Activated naive CD4-positive, alpha-beta T cell treated with anti-CD3 and anti-CD28 coated beads, Interleukin-2, amount 50 U/mL, for 72 hours (primary cell): ENCODE measurements around the gene FKBP7. TPM values are rescaled to one million over a fixed set of nuclear protein-coding genes. Genes with fewer than 3 reads are reported as not detected.
"Not testable (repeated sequence)": the region's sequence is repeated elsewhere in the genome, so short reads cannot be mapped to it uniquely, and the experiment has no call there.

Source experiments
- ATAC-seq, 2 donors: fragments of 150-1000 bp; cut with Tn5 transposase; 2 replicates each; pipeline ENCODE4 v1.10.0; 2021; ENCODE audit warnings: mild to moderate bottlenecking in 2 of 2, moderate library complexity in 2 of 2
- DNase-seq, 2 donors: peaks; one replicate each; pipeline ENCODE4 v3.0.0; 2021 to 2022; ENCODE audit warnings: low spot score in 2 of 2
- H3K27ac Mint-ChIP-seq, 2 donors: one replicate each; pipeline ENCODE4 v1.8.0; 2022; ENCODE audit warnings: mild to moderate bottlenecking in 2 of 2, mixed read lengths in 2 of 2
- H3K36me3 Mint-ChIP-seq, 2 donors: one replicate each; pipeline ENCODE4 v1.8.0; 2022; ENCODE audit warnings: mixed read lengths in 2 of 2
- H3K9me3 Mint-ChIP-seq, 2 donors: one replicate each; pipeline ENCODE4 v1.8.0; 2022; ENCODE audit warnings: mixed read lengths in 2 of 2
- total RNA-seq, 2 donors: library from RNA; stranded (reverse); gene quantifications; one replicate each; pipeline ENCODE4 v1.2.3, GENCODE V29; 2022

The FKBP7 gene
- total RNA-seq, 2 donors from 2014 or later: 1.6 to 2.8 TPM

DNA sequence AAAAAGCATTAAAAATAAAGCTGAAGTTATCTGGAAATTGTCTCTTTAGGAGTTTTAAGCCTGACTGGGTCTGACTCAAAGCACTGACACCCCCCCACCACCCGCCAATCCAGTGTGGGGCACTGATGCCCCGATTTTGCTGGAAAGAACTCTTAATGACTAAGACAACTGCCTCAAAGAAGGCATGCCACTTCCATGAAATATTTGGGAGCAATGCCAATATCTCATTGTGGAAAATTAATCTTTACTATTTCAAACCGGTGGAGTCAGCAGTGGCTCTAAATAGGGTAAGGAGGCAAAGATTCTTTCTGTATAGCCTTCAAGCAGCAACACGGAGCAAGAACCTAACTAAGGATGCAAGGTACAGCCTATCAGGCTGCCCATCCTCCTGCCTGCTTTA, 4.5 kb downstream of the FKBP7 start:
- Mint-ChIP-seq H3K9me3 (no peaks in the 10 kb centered on the region), H3K36me3 (peaks cover 4 to 5% of the 10 kb centered on the region in 2 donors), H3K27ac (no peak overlapping the region)
- DNase-seq (no peak), ATAC-seq (no peak)

- no peaks in the 10 kb centered on the region for H3K9me3 Mint-ChIP-seq
- DNase-seq (no peak), ATAC-seq (no peak)
- H3K36me3 Mint-ChIP-seq: peaks cover 3% of the 10 kb centered on the region in 2 donors
- no peak overlapping the region for H3K27ac Mint-ChIP-seq
Observed at GRCh38 chr2:178473373-178473772, 5.0 kb downstream of the FKBP7 start.

- not testable (repeated sequence) for DNase-seq, H3K36me3 Mint-ChIP-seq, H3K27ac Mint-ChIP-seq, ATAC-seq, H3K9me3 Mint-ChIP-seq
Observed at GRCh38 chr2:178471313-178471712, 7.1 kb downstream of the FKBP7 start.

- Mint-ChIP-seq H3K9me3 (no peaks in the 10 kb centered on the region), H3K27ac (no peak overlapping the region), H3K36me3 (no peaks in the 10 kb centered on the region)
- DNase-seq (no peak), ATAC-seq (no peak)
Observed at GRCh38 chr2:178469219-178469849, 9.1 kb downstream of the FKBP7 start.

- Mint-ChIP-seq H3K36me3 (no peaks in the 10 kb centered on the region), H3K9me3 (peaks cover 0 to 6% of the 10 kb centered on the region in 2 donors), H3K27ac (no peak overlapping the region)
- ATAC-seq (no peak), DNase-seq (no peak)
Observed at GRCh38 chr2:178457390-178457886, 21.0 kb downstream of the FKBP7 start.

DNA sequence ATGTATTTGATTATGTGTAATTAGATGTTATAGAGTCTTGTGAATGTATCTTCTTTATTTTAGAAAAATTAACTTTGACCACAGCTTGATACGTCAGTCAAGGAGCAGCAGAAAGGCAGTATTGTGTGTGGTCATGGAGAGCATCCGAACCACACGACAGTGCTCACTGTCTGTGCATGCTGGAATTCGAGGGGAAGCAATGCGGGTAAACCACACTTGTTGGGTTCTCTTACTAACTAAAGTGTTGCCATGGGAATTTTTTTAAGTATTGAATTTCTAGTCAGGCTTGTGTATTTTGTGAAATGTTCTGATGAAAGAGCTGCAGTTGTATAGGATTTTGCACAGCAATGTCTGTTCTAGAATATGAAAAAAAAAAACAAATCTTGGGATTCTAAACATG, 22.5 kb downstream of the FKBP7 start:
- DNase-seq (no peak), ATAC-seq (no peak)
- Mint-ChIP-seq H3K9me3 (peaks cover 0 to 6% of the 10 kb centered on the region in 2 donors), H3K27ac (no peak overlapping the region), H3K36me3 (peaks cover 6 to 8% of the 10 kb centered on the region in 2 donors)

GRCh38 chr2:178452870-178453269, 25.5 kb downstream of the FKBP7 start:
- H3K9me3 Mint-ChIP-seq: peaks cover 0 to 6% of the 10 kb centered on the region in 2 donors
- DNase-seq: no peak
- no peak overlapping the region for H3K27ac Mint-ChIP-seq
- H3K36me3 Mint-ChIP-seq: peaks cover 21 to 29% of the 10 kb centered on the region in 2 donors
- no peak for ATAC-seq

DNA sequence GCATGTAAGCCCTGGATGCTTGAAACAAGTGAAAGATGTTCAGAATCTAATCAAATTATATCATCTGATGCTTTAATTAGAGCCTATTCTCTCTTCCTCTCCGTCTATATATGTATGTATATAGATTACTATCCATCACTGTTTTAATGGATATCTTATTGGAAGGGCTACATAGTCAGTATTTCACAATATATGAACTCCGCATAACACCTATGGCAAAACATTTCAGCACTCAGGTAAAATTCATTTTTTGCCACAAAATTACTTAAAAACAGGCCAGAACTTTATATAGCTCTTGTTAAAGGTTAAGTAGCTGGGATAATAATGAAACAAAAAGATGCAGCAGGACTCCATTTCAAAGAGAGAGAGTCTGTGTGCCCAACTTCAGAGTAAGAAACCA, 26.1 kb downstream of the FKBP7 start:
- no peak for ATAC-seq
- DNase-seq: no peak
- H3K27ac Mint-ChIP-seq: no peak overlapping the region

GRCh38 chr2:178450774-178451525, 27.4 kb downstream of the FKBP7 start, which contains the start of the genes PJVK and PRKRA:
Gene PJVK (plus strand): TSS chr2:178451378. CDS start chr2:178453410, 2,032 bp downstream.
Gene PRKRA (minus strand): TSS chr2:178451175. CDS start chr2:178451030, 145 bp downstream.
- H3K27ac Mint-ChIP-seq: peak within 1 kb of the TSS; percentile 95 to 99
- H3K36me3 Mint-ChIP-seq: peaks cover 29 to 31% of the 10 kb centered on the region in 2 donors
- ATAC-seq (peak; percentile 89 to 91), DNase-seq (peak; percentile 97)
- H3K9me3 Mint-ChIP-seq: peaks cover 0 to 6% of the 10 kb centered on the region in 2 donors

More for the DNA sequence above, 26.1 kb downstream of the FKBP7 start:
- peaks cover 26 to 29% of the 10 kb centered on the region in 2 donors for H3K36me3 Mint-ChIP-seq
- peaks cover 0 to 6% of the 10 kb centered on the region in 2 donors for H3K9me3 Mint-ChIP-seq

DNA sequence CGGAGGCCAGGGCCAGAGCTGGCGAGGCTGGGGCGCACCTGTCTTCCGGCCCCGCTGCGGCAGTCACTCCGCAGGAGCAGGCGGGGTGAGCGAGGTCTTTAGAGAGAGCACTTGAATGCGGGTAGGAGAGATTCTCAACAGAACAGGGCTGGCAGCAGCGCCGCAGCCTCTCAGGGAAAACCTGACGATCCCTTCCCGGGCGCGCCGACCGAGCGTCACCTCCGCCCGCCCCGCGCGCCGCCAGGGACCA, 28.0 kb downstream of the FKBP7 start:
- Mint-ChIP-seq H3K36me3 (peaks cover 29 to 31% of the 10 kb centered on the region in 2 donors), H3K27ac (peak overlapping the region; percentile 92 to 95), H3K9me3 (peaks cover 0 to 6% of the 10 kb centered on the region in 2 donors)
- ATAC-seq (peak in 1 of 2 donors; percentile 66), DNase-seq (peak in 1 of 2 donors; percentile 89)

- Mint-ChIP-seq H3K36me3 (peaks cover 29 to 31% of the 10 kb centered on the region in 2 donors), H3K27ac (peak overlapping the region; percentile 92 to 95), H3K9me3 (peaks cover 0 to 5% of the 10 kb centered on the region in 2 donors)
- ATAC-seq: peak in 1 of 2 donors; percentile 1
- no peak for DNase-seq
Observed at GRCh38 chr2:178449700-178450523, 28.5 kb downstream of the FKBP7 start.

DNA sequence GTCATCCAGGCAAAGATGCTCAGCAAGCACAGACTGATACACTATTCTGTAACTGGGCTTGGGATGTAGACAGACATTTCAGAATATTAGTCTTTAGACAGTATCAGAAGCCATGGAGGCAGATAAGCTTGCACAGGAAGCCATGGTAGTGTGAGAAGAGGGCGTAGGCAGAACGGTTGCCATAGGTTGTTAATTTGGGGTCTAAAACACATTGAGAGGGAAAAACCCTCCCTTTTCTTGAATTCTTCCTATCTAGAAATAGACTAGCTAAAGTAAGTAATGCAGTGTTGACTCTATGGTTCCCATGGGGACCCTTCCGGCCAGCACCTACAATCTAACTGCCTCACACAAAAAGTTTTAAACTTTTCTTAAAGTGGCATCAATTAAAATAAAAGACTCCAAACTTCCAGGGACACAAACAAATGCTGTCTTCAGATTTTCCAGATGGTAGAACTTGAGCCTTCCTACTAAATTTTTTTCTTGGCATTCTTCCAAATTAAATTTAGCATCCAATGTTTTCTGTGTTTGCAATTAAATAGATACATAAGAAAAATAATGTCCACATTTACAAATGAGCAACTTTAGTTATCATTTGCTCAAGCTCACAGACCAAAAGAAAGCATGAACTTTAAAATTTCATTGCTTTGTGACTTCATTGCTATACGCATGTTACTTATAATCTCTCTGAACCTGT, 29.3 kb downstream of the FKBP7 start:
- no peak for DNase-seq
- ATAC-seq: no peak
- Mint-ChIP-seq H3K9me3 (no peaks in the 10 kb centered on the region), H3K36me3 (peaks cover 29 to 31% of the 10 kb centered on the region in 2 donors), H3K27ac (peak overlapping the region in 1 of 2 donors; percentile 95)

DNA sequence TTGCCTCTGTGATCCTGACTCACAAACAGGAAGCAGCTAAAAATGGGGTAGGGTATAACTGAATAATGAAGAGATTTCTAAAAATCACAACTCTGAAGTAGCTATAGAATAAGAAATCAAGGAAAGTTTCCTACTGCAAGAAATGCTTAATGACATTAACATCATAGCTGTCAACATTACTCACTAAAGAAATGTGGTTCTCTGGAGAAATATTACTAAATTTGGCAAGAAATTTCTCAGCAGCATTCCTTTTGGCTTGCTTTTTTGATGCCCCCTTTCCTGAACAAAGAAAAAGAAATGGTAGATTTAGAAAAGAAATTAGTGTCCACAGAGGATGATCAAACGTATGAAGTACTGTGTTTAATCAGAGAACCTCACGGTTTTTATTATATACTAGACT, 37.0 kb downstream of the FKBP7 start:
- H3K27ac Mint-ChIP-seq: no peak overlapping the region
- no peak for ATAC-seq

GRCh38 chr2:178436662-178437061, 41.7 kb downstream of the FKBP7 start:
- H3K27ac Mint-ChIP-seq: no peak overlapping the region
- H3K36me3 Mint-ChIP-seq: peaks cover 10 to 17% of the 10 kb centered on the region in 2 donors
- DNase-seq (no peak), ATAC-seq (no peak)
- no peaks in the 10 kb centered on the region for H3K9me3 Mint-ChIP-seq

More for the DNA sequence above, 37.0 kb downstream of the FKBP7 start:
- no peak for DNase-seq
- no peaks in the 10 kb centered on the region for H3K9me3 Mint-ChIP-seq
- H3K36me3 Mint-ChIP-seq: peaks cover 5 to 10% of the 10 kb centered on the region in 2 donors

GRCh38 chr2:178429336-178429735, 49.1 kb downstream of the FKBP7 start:
- DNase-seq (no peak), ATAC-seq (no peak)
- Mint-ChIP-seq H3K27ac (no peak overlapping the region), H3K9me3 (peaks cover 16 to 17% of the 10 kb centered on the region in 2 donors), H3K36me3 (peaks cover 34 to 58% of the 10 kb centered on the region in 2 donors)

DNA sequence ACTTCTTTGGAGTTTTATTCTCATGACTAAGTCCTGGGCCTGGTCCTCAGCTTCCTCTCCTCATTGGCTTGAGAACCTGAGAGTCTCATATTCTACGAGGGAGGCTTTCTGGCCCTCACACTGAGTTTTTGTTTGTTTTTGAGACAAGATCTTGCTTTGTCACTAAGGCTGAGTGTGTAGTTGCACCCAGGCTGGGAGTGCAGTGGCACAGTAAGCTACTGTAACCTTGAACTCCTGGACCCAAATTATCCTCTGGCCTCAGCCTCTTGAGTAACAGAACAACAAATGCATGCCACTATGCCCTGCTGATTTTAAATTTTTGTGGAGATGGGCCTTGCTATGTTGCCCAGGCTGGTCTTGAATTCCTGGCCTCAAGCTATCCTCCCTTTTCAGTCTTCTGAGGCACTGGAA, 50.0 kb downstream of the FKBP7 start:
- Mint-ChIP-seq H3K27ac (peak overlapping the region in 1 of 2 donors; percentile 13), H3K36me3 (peaks cover 34 to 65% of the 10 kb centered on the region in 2 donors)

More for the DNA sequence above, 50.0 kb downstream of the FKBP7 start:
- DNase-seq (no peak), ATAC-seq (no peak)
- peaks cover 17 to 18% of the 10 kb centered on the region in 2 donors for H3K9me3 Mint-ChIP-seq
